Coronary artery (tissue), 2 donors: Measurements from ENCODE around the gene TPSAB1.

Source experiments
- DNase-seq: peaks from one replicate; pipeline ENCODE4 v3.0.0-alpha.2; 2017; ENCODE audit warnings: low spot score
- H3K27ac ChIP-seq, 2 donors: fragments of 200-600 bp; sonication (generic); one replicate each; pipeline ENCODE4 v1.5.1; 2016 to 2019
- H3K4me3 ChIP-seq: fragments of 200-600 bp; sonication (generic); 2 replicates; pipeline ENCODE4 v1.5.1; 2016; ENCODE audit warnings: mild to moderate bottlenecking, moderate library complexity
- TF ChIP-seq, protein P1 (sequence below): fragments of 200-600 bp; sonication (generic); IDR thresholded peaks from one replicate; pipeline ENCODE4 v1.5.1; 2019; ENCODE audit warnings: antibody characterized with exemption

The TPSAB1 gene

DNA sequence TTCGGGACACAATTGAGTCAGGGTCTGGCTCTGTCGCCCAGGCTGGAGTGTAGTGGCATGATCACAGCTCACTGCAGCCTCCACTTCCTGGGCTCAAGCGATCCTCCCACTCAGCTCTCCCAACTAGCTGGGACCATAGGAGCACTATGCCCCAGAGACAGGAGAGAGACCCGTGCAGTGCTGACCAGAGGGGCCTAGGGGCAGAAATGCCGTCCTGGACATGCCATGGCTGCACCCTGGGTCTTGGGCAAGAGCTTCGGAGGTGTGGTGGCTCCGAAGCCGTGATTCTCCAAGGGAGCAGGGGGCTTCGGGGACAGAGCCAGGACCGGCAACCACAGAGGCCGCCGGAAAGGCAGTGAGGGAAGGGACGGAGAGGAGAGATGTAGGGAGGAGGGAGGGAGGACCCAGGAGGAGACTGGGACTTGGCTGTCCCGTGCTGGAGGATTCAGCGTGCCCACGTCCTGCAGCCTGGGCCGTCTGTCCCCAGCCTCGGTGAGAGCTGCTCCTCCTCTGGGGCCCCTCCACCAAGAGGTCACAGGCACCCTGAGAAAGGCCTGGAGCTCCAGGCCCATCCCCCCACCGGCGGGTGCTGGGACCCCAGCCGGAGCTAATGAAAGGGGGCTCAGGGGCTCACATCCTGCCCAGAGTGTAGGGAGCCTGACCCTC, 37.2 kb downstream of the TPSAB1 start:
- TF ChIP-seq, protein P1, sequence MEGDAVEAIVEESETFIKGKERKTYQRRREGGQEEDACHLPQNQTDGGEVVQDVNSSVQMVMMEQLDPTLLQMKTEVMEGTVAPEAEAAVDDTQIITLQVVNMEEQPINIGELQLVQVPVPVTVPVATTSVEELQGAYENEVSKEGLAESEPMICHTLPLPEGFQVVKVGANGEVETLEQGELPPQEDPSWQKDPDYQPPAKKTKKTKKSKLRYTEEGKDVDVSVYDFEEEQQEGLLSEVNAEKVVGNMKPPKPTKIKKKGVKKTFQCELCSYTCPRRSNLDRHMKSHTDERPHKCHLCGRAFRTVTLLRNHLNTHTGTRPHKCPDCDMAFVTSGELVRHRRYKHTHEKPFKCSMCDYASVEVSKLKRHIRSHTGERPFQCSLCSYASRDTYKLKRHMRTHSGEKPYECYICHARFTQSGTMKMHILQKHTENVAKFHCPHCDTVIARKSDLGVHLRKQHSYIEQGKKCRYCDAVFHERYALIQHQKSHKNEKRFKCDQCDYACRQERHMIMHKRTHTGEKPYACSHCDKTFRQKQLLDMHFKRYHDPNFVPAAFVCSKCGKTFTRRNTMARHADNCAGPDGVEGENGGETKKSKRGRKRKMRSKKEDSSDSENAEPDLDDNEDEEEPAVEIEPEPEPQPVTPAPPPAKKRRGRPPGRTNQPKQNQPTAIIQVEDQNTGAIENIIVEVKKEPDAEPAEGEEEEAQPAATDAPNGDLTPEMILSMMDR, result no peak
- no peak for DNase-seq
- no peak overlapping the region for H3K27ac ChIP-seq
- no peak overlapping the region for H3K4me3 ChIP-seq

DNA sequence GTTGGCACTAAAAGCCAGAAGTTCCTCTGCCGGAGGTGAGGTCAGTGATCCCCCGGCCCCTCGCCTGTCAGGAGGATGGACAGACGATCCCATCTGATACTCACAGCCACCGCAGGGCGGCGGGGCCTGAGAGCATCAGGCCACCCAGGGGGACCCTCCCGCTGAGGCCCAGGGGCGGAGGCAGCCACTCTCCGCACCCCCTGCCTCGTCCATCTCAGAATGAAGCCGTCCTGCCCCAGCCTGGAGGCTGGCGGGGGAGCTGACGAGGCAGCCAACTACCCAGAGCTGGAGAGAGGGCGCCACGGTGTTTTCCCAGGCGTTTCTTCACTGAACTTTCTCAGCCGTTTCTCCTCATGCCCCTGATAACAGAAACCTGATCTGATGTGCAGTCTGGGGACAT, 38.0 kb downstream of the TPSAB1 start:
- TF ChIP-seq, protein P1, result no peak
- DNase-seq, result no peak
- Histone ChIP-seq H3K27ac (no peak overlapping the region), H3K4me3 (no peak overlapping the region)

DNA sequence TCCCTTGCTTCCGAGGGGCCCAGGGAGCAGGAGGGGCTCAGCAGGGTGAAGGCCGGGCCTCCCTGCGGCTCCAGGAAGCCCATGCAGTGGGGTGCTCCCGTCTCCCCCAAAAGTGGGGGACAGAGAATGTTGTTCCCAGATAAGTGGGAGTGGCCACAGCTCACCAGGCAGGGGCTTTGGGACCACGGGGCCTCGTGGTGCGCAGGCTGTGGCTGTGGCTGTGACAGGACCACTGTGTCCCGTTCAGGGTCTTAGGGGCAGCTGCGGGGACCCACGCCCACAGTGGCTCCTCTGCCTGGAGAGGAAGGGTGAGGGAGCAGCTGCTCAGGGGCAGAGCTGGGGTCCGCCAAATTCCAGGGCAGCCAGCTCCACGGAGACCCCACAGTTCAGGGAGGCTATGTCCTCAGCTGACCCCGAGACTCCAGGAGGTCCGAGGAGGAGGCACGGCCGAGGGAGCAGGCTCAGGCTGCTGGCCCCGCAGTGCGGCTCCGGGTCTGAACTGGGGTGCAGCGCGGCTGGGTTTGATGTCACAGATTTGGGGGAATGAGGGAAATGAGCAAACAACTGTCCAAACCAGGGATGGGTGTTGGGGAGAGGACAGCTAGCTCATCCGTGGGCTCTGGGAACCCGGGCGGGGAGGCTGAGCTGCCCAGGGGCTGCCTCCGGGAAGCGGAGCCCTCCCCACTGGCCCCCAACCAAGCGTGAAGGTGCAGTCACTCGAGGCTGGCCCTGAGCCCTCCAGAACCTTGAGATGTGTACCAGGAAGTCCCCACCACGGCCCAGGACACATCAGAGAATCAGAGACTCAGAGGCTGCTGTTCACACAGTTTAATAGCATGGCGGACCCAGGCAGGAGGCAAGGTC, 38.8 kb downstream of the TPSAB1 start:
- no peak overlapping the region for H3K27ac ChIP-seq
- TF ChIP-seq, protein P1, result no peak
- DNase-seq, result no peak
- no peak overlapping the region for H3K4me3 ChIP-seq

DNA sequence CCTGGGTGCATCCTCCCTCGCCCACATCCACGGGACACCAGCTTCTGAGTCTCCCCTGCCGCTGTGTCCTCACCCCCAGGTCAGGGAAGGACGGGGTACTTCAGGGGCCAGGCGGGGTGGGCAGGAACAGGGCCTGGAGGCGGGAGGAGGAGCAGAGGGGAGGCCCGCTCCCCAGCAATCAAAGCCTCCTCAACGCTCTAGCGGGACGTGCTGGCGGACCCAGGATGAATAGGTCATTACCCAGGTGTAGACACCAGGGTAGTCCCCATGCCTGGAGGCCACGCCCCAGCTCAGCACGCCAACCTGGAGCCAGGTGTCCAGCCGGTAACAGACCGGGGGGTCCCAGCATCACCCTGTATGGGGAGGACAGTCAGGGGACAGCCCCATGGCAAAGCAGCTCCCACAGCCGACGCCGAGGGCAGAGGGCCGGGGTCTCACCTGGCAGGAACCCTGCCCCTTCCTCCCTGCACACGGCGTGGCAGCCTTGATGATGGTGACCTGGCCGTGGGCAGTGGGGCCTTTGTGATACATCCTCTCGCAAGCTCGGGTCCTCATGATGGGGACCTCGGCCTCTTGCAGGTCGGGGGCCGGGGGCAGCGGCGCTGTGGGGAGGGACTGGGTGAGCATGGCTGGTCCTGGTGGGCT, 39.6 kb downstream of the TPSAB1 start:
- DNase-seq, result no peak
- H3K4me3 ChIP-seq, result no peak overlapping the region

DNA sequence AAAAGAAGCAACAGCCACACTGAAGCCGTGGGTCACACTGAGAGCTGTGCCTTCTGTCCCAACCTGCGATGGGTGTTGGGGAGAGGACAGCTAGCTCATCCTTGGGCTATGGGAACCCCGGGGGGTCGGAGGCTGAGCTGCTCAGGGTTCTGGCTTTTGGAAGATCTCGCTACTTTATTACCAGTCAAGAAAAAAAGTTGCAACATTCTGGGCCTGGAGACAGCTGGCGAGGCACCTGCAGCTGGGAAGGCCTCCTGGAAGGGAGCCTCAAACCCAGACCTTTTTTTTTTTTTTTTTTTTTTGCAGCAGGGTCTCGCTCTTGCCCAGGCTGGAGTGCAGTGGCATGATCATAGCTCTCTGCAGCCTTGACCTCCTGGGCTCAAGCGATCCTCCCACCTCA, 40.3 kb downstream of the TPSAB1 start:
- Histone ChIP-seq H3K4me3 (no peak overlapping the region), H3K27ac (no peak overlapping the region)
- DNase-seq, result no peak
- TF ChIP-seq, protein P1, result no peak

More for the DNA sequence above, 39.6 kb downstream of the TPSAB1 start:
- H3K27ac ChIP-seq, result no peak overlapping the region
- TF ChIP-seq, protein P1, result no peak

DNA sequence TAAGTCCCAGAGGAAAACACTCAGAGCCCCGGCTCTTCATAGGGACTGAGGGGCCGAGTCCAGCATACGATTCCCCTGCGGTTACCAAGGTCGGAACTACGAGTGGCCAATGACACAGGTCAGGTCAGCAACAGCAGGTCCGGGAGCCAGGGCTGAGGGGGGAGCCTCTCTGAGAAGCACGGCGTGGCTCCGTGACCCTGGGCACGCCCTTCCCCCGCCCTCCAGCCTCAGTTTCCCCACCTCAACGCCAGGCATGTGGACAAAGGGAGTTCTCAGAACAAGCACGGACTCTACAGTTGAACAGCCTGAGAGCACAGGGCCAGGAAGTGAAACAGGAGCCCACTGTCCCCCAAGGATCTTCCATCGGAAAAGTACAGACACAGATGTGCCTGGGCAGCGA, 41.0 kb downstream of the TPSAB1 start:
- no peak for DNase-seq
- Histone ChIP-seq H3K4me3 (no peak overlapping the region), H3K27ac (no peak overlapping the region)
- TF ChIP-seq, protein P1, result no peak
